OCI-M2 (cell line): Measurements from ENCODE around the gene CYP4F8.
"Not testable (repeated sequence)": the region's sequence is repeated elsewhere in the genome, so short reads cannot be mapped to it uniquely, and the experiment has no call there.

Source experiments
- DNase-seq: peaks from one replicate; lab custom pipeline; 2025; ENCODE audit not compliant: unreplicated experiment; lab: John Stamatoyannopoulos, UW

CYP4F8 gene, protein sequence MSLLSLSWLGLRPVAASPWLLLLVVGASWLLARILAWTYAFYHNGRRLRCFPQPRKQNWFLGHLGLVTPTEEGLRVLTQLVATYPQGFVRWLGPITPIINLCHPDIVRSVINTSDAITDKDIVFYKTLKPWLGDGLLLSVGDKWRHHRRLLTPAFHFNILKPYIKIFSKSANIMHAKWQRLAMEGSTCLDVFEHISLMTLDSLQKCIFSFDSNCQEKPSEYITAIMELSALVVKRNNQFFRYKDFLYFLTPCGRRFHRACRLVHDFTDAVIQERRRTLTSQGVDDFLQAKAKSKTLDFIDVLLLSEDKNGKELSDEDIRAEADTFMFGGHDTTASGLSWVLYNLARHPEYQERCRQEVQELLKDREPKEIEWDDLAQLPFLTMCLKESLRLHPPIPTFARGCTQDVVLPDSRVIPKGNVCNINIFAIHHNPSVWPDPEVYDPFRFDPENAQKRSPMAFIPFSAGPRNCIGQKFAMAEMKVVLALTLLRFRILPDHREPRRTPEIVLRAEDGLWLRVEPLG

DNA sequence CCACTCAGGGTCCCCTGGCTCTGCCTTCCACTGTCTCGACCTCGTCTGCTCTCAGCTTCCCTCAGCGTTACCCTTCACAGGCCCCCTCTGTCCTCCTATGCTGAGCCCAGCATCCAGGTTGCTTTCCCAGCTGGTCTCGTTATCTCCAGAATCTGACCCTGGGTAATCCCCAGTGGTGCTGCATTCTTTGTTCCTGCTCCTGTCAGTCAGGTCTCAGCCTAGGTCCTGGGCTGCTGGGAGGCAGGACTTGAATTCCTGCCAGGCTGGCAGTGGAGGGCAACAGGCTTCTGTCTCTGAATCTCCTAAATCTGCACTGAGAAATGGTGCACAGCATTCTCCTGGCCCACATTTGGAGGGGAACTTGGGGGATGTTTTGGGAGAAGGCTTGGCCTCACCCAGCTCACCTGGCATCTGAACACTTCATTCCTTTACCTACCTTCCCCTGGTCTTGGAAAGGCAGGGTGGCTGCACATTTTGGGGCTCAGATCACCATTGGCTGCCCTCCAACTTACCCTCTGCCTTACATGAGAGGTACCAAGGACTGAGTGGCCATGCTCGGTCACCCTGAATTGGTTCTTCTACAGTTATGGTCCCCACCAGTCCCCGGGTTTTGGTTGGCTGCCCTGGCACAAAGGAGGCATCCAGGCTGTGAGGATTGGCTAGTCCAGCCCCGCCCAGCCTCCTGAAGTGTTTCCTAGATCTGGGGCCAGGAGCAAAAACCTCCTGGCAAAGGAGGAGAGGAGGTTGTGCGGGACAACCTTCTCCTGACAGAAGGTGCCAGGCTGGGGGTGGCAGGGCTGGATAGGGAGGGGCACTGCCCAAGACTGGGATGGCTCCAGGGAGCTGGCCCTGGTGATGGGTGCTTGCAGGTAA is at the start of gene CYP4F8:
CYP4F8 (plus strand) TSS at position 712 of the 873 bp plus-strand sequence. CDS start 399 bp downstream, outside the sequence.
- DNase-seq, result no peak

DNA sequence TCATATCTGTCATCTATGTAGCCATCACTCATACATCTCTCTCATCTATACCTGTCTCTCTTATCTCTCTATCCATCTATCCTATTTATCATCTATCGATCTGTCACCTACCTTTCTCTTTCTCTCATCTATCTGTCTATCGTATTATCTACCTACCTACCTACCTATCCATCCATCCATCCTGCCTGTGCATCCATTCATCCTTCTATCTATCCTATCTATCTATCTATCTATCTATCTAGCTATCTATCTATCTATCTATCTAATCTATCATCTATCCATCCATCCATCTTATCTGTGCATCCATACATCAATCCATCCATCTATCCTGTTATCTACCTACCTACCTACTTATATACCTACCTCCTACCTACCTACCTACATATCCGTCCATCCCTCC is 44.6 kb upstream of the CYP4F8 start:
- DNase-seq, result no peak

DNA sequence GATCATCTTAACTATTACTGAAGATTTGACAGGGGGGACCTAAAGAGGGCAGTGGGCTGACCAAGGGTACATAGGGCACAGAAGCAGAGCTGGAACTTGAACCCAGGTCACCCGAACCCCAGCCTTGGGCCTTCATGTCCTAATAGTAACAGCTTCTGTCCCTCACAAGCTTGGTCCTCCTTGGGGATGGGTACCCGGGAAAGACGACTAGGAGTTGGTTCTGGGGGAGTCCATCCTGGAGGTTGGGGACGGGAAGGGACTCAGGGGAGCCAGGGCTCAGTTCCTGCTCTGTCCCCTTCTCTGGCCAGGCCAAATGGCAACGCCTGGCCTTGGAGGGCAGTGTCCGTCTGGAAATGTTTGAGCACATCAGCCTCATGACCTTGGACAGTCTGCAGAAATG is 39.6 kb upstream of the CYP4F8 start:
- no peak for DNase-seq

DNA sequence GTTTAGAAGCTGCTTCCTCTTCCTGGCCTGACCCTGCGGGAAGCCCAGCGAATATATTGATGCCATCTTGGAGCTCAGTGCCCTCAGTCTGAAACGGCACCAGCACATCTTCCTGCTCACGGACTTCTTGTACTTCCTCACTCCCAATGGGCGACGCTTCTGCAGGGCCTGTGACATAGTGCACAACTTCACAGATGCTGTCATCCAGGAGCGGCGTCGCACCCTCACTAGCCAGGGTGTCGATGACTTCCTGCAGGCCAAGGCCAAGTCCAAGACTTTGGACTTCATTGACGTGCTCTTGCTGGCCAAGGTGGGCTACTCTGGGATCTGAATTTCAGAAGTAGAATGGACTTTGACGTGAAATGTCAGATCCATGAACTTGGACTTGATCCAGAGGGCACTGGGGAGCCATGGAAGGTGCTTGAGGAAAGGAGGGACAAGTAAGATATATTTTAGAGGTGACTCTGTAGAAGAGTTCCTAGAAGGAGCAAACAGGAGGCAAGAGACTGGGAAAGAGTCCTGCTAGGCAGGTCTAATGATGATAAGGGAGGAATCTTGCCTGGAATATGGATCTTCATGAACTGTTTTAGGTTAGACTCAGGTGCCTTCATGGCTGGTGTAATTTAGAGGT is 38.4 kb upstream of the CYP4F8 start:
- DNase-seq, result no peak

DNA sequence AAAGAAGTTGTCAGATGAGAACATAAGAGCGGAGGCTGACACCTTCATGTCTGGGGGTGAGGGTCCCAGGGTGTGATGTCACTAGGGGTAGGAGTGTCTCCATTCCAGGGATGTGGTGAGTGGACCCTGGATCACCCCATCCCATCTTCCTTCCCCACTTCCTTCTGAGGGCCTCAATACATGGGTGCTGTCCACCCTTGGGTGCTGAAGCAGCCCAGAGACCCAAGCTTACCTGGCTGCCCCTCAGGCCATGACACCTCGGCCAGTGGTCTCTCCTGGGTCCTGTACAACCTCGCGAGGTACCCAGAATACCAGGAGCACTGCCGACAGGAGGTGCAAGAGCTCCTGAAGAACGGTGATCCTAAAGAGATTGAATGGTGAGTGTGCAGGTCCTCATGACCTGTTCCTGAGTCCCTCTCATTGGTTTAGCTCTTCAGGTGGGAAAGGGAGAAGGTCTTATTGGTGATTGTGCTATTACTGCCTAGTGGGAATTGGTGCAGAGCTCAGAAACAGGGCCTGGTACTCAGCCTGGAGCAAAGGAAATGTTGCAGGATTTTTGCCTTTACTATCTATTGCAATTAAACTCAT is 37.7 kb upstream of the CYP4F8 start:
- DNase-seq, result no peak

DNA sequence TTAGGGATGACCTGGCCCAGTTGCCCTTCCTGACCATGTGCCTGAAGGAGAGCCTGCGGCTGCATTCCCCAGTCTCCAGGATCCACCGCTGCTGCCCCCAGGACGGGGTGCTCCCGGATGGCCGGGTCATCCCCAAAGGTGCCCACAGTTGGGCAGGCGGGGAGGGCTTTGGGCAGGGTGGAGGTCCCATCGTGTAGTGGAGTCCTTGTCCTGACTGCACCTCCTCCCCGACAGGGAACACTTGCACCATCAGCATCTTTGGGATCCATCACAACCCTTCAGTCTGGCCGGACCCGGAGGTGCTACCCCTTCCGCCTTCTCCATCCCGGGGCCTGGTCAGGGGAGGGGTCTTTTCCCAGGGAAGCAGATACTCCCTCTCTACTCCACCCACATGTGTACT is 31.7 kb upstream of the CYP4F8 start:
- DNase-seq, result no peak

DNA sequence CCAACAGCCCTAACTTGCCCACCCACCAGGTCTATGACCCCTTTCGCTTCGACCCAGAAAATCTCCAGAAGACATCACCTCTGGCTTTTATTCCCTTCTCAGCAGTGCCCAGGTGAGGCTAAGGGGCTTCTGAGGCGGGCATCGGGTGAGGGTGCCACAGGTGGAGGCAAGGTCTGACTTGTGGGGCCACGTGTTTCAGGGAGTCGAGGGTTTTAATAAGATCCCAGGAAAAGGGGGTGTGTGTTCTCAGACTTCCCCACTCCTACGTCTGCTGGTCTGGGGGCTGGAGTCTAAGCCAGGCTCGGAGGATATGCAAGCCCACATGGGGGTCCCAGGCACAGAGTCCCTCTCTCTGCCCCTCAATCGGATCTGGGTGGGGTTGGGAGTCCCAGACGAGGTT is 30.9 kb upstream of the CYP4F8 start:
- no peak for DNase-seq

DNA sequence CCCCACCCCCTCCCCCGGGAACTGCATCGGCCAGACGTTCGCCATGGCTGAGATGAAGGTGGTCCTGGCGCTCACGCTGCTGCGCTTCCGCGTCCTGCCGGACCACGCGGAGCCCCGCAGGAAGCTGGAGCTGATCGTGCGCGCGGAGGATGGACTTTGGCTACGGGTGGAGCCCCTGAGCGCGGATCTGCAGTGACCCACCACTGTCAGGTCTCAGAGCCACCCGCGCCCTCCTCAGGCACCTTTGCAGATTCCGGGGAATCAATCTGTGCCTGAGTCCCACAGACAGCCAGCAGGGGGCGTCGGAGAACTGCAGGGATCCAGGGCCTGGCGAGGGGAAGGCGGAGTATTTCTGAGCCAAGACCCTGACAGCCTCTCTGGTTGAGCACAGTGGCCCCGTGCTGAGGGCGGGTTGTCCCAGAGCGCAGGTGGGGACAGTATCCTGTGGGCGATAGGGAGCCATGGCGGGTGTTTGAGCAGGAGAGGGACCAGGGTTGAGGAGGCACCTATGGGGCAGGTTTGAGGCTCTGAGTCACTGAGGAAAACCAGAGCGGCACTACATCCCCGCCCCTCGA is 30.4 kb upstream of the CYP4F8 start:
- no peak for DNase-seq

DNA sequence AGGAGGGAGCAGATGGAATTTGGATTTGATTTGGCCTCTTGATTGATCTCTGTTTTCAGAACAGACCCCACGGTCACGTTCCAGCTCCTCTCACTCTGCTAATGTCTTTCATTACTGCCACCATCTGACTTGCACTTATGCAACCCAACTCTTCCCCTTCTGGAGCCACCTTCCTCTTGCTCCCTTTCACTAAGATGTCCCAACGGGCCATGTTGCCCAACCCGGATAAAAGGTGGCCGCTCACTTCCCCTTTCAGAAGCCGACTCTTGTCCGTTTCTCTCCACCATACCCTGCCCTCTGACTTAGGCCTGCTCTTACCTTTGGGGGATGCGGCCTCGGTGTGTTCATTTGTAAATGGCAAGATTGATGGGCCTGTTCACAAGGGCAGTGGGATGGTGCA is 27.4 kb upstream of the CYP4F8 start:
- no peak for DNase-seq

DNA sequence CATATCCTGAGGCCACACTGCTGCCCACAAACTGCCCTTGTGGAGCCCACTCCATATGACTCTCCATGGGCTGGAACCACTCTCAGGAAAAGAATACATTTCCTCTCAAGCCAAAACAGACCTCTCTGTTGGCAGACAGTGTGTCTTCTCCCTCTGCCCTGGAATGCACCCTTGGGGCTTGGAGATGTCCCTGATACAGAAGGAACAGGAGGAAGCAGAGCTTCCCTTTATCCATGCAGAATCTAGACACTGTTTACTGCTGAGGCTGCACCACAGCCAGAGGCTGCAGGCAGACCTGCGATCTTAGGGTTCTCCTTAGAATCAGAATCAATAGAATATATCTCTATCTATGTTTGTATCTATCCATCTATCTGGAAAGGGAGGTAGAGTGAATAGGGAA is 26.8 kb upstream of the CYP4F8 start:
- DNase-seq, result no peak

DNA sequence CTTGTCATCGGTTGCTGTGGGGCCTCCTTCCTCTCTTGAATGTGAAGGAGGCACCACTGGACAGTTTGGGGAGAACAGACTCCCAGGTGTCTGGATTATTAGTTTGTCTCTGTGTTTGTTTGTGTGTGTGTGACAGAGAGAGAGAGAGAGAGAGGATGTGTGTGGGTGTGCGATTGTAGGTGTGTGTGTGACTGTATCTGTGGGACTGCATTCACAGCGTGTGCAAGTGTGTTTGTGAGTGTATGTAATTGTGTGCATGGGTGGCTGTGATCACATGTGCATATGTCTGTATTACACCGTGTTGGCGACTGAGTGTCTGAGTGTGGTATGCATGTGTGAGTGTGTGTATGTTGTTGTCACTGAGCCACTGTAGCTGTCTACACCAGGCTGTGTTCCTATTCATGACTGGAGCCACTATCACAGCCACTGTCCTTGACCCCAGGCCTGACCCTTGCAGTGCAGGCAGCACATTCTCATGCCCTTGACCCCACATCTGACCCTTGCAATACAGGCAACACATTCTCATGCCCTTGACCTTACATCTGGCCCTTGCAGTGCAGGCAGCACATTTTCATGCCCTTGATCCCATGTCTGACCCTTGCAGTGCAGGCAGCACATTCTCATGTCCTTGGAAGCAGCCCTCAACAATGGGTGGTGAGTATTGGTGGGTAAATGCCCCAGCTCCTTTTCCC is 25.1 kb upstream of the CYP4F8 start:
- no peak for DNase-seq

DNA sequence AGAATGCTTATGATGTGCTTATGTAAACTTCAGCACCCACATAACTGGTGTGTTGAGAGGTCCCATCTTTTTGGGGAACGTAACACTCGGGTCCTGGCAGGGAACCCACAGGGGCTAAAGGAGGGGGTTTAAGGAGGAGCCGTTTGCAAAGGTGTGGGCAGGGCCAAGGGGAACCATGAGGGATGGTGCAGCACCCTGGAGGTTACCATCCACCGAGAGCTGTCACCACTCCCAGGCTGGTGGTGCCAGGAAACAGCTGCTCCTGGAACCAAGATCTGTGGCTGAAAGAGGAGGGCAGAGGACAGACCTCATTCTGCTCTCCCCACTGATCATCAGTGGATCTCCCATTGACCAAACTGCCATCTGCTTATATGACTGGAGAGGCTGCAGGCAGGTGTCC is 23.2 kb upstream of the CYP4F8 start:
- no peak for DNase-seq

DNA sequence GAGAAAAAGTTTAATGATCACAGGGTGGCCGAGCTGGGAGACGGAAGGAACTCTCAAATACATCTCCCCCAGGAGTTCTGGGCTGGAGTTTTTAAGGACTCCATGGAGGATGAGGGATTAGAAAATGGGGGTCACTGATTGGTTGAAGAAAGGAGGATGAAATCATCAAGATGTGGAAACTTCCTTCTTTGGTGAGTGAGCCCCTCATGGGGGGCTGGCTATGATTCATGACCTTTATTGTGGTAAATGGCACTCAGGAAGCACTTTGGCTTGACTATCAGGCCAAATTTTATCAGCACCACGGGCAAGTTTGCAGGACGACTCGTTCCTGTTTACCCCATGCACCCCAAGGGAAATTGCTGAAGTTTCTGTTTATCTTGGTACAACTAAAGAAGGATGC is 22.5 kb upstream of the CYP4F8 start:
- not testable (repeated sequence) for DNase-seq

DNA sequence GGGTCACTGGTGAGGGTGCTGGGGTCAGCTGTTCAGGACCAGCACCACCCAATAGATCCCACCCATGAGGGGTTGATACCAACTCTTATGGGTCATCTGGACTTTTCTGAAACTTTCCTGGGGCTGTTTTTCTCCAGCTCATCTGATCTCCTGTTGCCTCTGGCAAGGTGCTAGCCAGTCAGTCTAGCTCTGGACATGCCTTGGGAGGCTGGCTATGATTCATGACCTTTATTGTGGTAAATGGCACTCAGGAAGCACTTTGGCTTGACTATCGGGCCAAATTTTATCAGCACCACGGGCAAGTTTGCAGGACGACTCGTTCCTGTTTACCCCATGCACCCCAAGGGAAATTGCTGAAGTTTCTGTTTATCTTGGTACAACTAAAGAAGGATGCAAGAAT is 21.3 kb upstream of the CYP4F8 start:
- DNase-seq, result not testable (repeated sequence)

DNA sequence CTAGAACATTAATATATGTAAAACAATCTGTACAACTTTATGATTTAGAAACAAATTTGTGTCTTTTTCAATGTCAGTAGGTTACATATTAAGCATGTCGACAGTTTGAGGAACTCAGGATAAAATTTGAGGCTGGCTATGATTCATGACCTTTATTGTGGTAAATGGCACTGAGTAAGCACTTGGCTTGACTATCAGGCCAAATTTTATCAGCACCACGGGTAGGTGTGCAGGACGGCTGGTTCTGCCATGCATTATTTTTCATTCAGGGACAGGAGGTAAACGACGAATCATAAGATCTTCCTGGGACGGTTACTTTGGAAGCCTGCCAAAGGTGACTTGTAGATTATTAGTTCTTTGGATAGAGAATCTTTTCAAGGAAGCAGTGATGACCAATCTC is 19.9 kb upstream of the CYP4F8 start:
- no peak for DNase-seq

DNA sequence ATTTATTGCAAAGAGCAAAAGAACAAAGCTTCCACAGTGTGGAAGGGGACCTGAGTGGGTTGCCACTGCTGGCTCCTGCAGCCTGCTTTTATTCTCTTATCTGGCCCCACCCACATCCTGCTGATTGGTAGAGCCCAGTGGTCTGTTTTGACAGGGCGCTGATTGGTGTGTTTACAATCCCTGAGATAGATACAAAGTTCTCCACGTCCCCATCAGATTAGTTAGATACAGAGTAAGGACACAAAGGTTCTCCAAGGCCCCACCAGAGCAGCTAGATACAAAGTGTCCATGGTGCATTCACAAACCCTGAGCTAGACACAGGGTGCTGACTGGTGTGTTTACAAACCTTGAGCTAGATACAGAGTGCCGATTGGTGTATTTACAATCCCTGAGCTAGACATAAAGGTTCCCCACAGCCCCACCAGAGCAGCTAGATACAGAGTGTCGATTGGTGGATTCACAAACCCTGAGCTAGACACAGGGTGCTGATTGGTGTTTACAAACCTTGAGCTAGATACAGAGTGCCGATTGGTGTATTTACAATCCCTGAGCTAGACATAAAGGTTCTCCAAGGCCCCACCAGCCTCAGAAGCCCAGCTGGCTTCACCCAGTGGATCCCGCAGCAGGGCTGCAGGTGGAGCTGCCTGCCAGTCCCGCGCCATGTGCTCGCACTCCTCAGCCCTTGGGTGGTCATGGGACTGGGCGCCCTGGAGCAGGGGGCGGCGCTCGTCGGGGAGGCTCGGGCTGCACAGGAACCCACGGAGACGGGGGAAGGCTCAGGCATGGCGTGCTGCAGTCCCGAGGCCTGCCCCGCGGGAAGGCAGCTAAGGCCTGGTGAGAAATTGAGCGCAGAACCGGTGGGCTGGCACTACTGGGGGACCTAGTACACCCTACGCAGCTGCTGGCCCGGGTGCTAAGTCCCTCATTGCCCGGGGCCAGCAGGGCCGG is 6.8 kb upstream of the CYP4F8 start:
- DNase-seq, result not testable (repeated sequence)

DNA sequence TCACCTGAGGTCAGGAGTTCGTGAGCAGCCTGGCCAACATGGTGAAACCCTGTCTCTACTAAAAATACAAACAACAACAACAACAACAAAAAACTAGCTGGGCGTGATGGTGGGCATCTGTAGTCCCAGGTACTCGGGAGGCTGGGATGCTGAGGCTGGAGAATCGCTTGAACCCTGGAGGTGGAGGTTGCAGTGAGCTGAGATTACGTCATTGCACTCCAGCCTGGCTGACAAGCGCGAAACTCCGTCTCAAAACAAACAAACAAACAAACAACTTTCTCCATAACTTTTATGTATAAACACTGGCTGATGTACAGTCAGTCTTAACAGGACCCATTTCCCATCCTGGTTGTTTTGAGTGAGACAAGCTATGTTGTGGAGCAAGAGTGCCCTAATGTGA is 5.8 kb upstream of the CYP4F8 start:
- DNase-seq, result no peak

DNA sequence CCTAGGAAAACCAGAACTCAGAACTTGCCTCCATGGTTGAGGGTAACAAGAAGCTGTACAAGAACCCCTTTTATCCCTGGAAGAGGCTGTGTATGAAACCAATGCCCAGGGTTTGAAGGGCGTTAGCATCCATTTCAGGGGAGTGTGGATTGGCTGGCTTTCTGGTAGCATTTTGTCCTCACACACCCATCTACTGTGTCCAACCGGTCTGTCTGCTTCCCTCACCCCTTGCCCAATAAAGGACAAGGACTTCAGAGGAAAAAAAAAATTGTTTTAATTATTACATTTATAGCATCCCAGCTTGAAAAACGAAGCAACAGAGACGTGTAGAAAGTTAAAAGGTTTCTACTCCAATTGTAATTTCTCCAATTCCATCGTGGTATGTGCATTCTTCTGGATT is 2.7 kb upstream of the CYP4F8 start:
- no peak for DNase-seq

DNA sequence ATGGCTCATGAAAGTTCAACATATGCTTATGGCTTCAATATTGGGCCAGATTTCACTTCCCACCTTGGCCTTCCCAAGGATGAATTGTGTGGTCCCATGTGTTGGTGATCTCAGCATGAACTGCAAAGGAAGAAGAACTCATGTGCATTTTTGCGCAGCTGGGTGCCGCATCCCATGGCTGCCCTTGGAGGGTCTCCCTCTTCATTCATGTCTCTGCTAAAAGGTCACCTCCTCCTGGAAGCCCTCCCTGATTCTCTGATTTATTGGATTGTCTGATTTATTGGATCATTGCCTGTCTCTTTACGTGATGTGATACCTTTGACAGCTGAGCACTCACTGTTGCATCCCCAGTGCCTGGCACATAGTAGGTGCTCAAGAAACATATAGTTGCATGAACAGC is 1.7 kb upstream of the CYP4F8 start:
- no peak for DNase-seq
